Body of pancreas (tissue), 4 donors: Measurements from ENCODE around the gene MYL4. TPM values are rescaled to one million over a fixed set of nuclear protein-coding genes. Genes with fewer than 3 reads are reported as not detected.

Experiments
- ATAC-seq: fragments of 150-250 bp; one replicate; pipeline ENCODE4 v1.9.1; 2016
- DNase-seq, 4 donors: peaks; one replicate each; pipeline ENCODE4 v3.0.0-alpha.2; 2019
- H3K27ac ChIP-seq, 4 donors: fragments of 200-600 bp; sonication (generic); 1 replicate in 3 of 4; 2 replicates in 1 of 4; pipeline versions ENCODE4 v1.5.1 to v1.6.1; 2016 to 2019; ENCODE audit warnings: mild to moderate bottlenecking in 1 of 4, mixed read lengths in 1 of 4, moderate library complexity in 1 of 4
- H3K27me3 ChIP-seq, 2 donors: fragments of 200-600 bp; sonication (generic); one replicate each; pipeline ENCODE4 v1.6.0; 2016; ENCODE audit warnings: mild to moderate bottlenecking in 1 of 2
- H3K36me3 ChIP-seq, 2 donors: fragments of 200-600 bp; sonication (generic); replicated peaks in 1 of 2; 2 replicates each; pipeline ENCODE4 v1.5.1; 2016; ENCODE audit warnings: low read depth in 2 of 2; ENCODE audit not compliant: insufficient read depth in 1 of 2
- H3K4me1 ChIP-seq: fragments of 200-600 bp; sonication (generic); one replicate; pipeline ENCODE4 v1.6.0; 2016
- H3K4me3 ChIP-seq, 2 donors: fragments of 200-600 bp; sonication (generic); 1 replicate in 1 of 2; 2 replicates in 1 of 2; pipeline ENCODE4 v1.5.1; 2016 to 2019
- H3K9me3 ChIP-seq, 3 donors: fragments of 200-600 bp; sonication (generic); 1 replicate in 2 of 3; 2 replicates in 1 of 3; pipeline ENCODE4 v1.5.1; 2016
- CTCF ChIP-seq, 7 experiments: fragments of 450-650 bp in 4 of 7; fragments of 200-600 bp in 3 of 7; sonication (generic) in 3 of 7; IDR thresholded peaks; one replicate each; pipeline ENCODE4 v1.5.1; 2016 to 2019; ENCODE audit warnings: antibody characterized with exemption in 7 of 7
- POLR2A ChIP-seq, 3 donors: fragments of 450-650 bp; IDR thresholded peaks; one replicate each; pipeline ENCODE4 v1.6.1; 2016; ENCODE audit warnings: antibody characterized with exemption in 3 of 3, mild to moderate bottlenecking in 2 of 3
- WGBS, 2 donors: methylation state at CpG; one replicate each; pipeline ENCODE4 v1.1.5; 2017; 5-methylcytosine and 5-hydroxymethylcytosine counted together
- intact Hi-C: fragments of 100-400 bp; cut with DNase I; formaldehyde crosslinking; loops from one replicate; pipeline ENCODE4 v1.15.1; 2023
- total RNA-seq, 2 donors: library from RNA; depleted of rRNA; stranded (reverse); fragments of >200 nt; gene quantifications; one replicate each; pipeline ENCODE4 v1.1.0, GENCODE V29; 2016

Gene MYL4
- total RNA-seq, 2 donors from 2014 or later: not detected

GRCh38 chr17:47230864-47231263 lies 21.7 kb downstream of the MYL4 start:
- Histone ChIP-seq H3K27me3 (no peaks in the 10 kb centered on the region), H3K4me3 (no peak overlapping the region), H3K4me1 (peaks cover 10% of the 10 kb centered on the region), H3K9me3 (no peaks in the 10 kb centered on the region), H3K36me3 (no peaks in the 10 kb centered on the region), H3K27ac (no peak overlapping the region)
- 63 to 67% methylated on average over 10 of the region's 10 CpGs for WGBS, 2 donors
- DNase-seq (no peak), ATAC-seq (no peak)
- no peak for TF ChIP-seq POLR2A (IDR thresholded peaks at IDR 0.05)
- no peak for TF ChIP-seq CTCF (IDR thresholded peaks at IDR 0.05)
- intact Hi-C loops: no loop called here

GRCh38 chr17:47231334-47231733 lies 22.2 kb downstream of the MYL4 start:
- Histone ChIP-seq H3K27ac (no peak overlapping the region), H3K4me3 (no peak overlapping the region), H3K27me3 (no peaks in the 10 kb centered on the region), H3K36me3 (no peaks in the 10 kb centered on the region), H3K4me1 (peaks cover 6% of the 10 kb centered on the region), H3K9me3 (no peaks in the 10 kb centered on the region)
- TF ChIP-seq CTCF (IDR thresholded peaks at IDR 0.05): no peak
- no peak for TF ChIP-seq POLR2A (IDR thresholded peaks at IDR 0.05)
- intact Hi-C loops: no loop called here
- no peak for DNase-seq
- 44 to 70% methylated on average over 3 of the region's 3 CpGs for WGBS, 2 donors
- no peak for ATAC-seq

- DNase-seq (no peak), ATAC-seq (no peak)
- Histone ChIP-seq H3K27ac (no peak overlapping the region), H3K9me3 (no peaks in the 10 kb centered on the region), H3K4me1 (peaks cover 6% of the 10 kb centered on the region), H3K4me3 (no peak overlapping the region), H3K36me3 (no peaks in the 10 kb centered on the region), H3K27me3 (no peaks in the 10 kb centered on the region)
- intact Hi-C loops: no loop called here
- WGBS, 2 donors: 76 to 85% methylated on average over 3 of the region's 3 CpGs
- TF ChIP-seq CTCF (IDR thresholded peaks at IDR 0.05): no peak
- no peak for TF ChIP-seq POLR2A (IDR thresholded peaks at IDR 0.05)
These were observed 22.7 kb downstream of the MYL4 start for GRCh38 chr17:47231866-47232265.

- intact Hi-C loops: no loop called here
- Histone ChIP-seq H3K27me3 (no peaks in the 10 kb centered on the region), H3K36me3 (no peaks in the 10 kb centered on the region), H3K27ac (no peak overlapping the region), H3K4me3 (no peak overlapping the region), H3K9me3 (no peaks in the 10 kb centered on the region), H3K4me1 (peaks cover 6% of the 10 kb centered on the region)
- 73 to 81% methylated on average over 2 of the region's 2 CpGs for WGBS, 2 donors
- no peak for TF ChIP-seq POLR2A (IDR thresholded peaks at IDR 0.05)
- no peak for DNase-seq
- no peak for ATAC-seq
These were observed 23.3 kb downstream of the MYL4 start for GRCh38 chr17:47232465-47232864.

GRCh38 chr17:47235506-47235905 lies 26.4 kb downstream of the MYL4 start:
- H3K4me3 ChIP-seq: no peak overlapping the region
- DNase-seq (no peak), ATAC-seq (no peak)
- no peaks in the 10 kb centered on the region for H3K9me3 ChIP-seq
- TF ChIP-seq CTCF (IDR thresholded peaks at IDR 0.05) (no peak), POLR2A (IDR thresholded peaks at IDR 0.05) (no peak)
- H3K27me3 ChIP-seq: no peaks in the 10 kb centered on the region
- H3K4me1 ChIP-seq: no peaks in the 10 kb centered on the region
- WGBS, 2 donors: 68 to 77% methylated on average over 3 of the region's 3 CpGs
- intact Hi-C loops: loop anchor here (5.0 kb wide), 1 partner anchor 82 kb away; no protein-coding TSS in a partner anchor
- H3K27ac ChIP-seq: no peak overlapping the region
- H3K36me3 ChIP-seq: no peaks in the 10 kb centered on the region
